ENCODE measurements around the gene ERBB2. TPM values are rescaled to one million over a fixed set of nuclear protein-coding genes. Genes with fewer than 3 reads are reported as not detected.

ERBB2 gene
- total and polyA plus RNA-seq, 2 of the 8 experiments (the other 6 are each of a cell fraction or from before 2014, with no cell fraction given), result 183 to 394 TPM

- TF ChIP-seq CHD7 (IDR thresholded peaks at IDR 0.05; ENCODE audit: insufficient replicate concordance, low read length) (no peak), RAD21 (IDR thresholded peaks at IDR 0.05 in 1 of 2, conservative IDR thresholded peaks at IDR 0.05 in 1 of 2; ENCODE audit: low read depth in 2 of 2, low read length in 2 of 2) (peak; percentile 87 to 93), CREB1 (IDR thresholded peaks at IDR 0.05) (0 out of 2 replicates have a peak, but pooled peaks have one; percentile 13), KDM5A (IDR thresholded peaks at IDR 0.05; ENCODE audit: low read length) (no peak)
Observed at GRCh38 chr17:39671651-39672521, 28.0 kb upstream of the ERBB2 start (continued).
